H9 (cell line): ENCODE measurements around the gene SRPK2. TPM values are rescaled to one million over a fixed set of nuclear protein-coding genes. Genes with fewer than 3 reads are reported as not detected.

Source experiments
- DNase-seq: peaks from one replicate; pipeline ENCODE4 v3.0.0-alpha.2; 2017
- H2AFZ ChIP-seq: one replicate; pipeline ENCODE4 v1.6.1; 2013; ENCODE audit warnings: mild to moderate bottlenecking, low read length, control low read depth, moderate library complexity
- H2AK5ac ChIP-seq: 2 replicates; pipeline ENCODE4 v1.6.1; 2013; ENCODE audit warnings: low read length, control low read depth, mixed read lengths; ENCODE audit not compliant: insufficient read length
- H2BK120ac ChIP-seq: one replicate; pipeline ENCODE4 v1.6.1; 2013; ENCODE audit warnings: low read depth, mild to moderate bottlenecking, low read length, control low read depth, inconsistent platforms; ENCODE audit not compliant: poor library complexity, severe bottlenecking
- H2BK12ac ChIP-seq: 2 replicates; pipeline ENCODE4 v1.6.1; 2013; ENCODE audit warnings: low read length, control low read depth, mixed read lengths, low read depth; ENCODE audit not compliant: insufficient read length
- H2BK15ac ChIP-seq: 2 replicates; pipeline ENCODE4 v1.6.1; 2013; ENCODE audit warnings: low read depth, low read length, control low read depth
- H2BK20ac ChIP-seq: one replicate; pipeline ENCODE4 v1.6.1; 2013; ENCODE audit warnings: low read depth, mild to moderate bottlenecking, low read length, control low read depth, inconsistent platforms; ENCODE audit not compliant: poor library complexity, severe bottlenecking
- H2BK5ac ChIP-seq: 2 replicates; pipeline ENCODE4 v1.6.1; 2013; ENCODE audit warnings: low read length, control low read depth, mixed read lengths; ENCODE audit not compliant: insufficient read length
- H3K14ac ChIP-seq: 2 replicates; pipeline ENCODE4 v1.6.1; 2013; ENCODE audit warnings: low read length, control low read depth; ENCODE audit not compliant: insufficient read depth
- H3K18ac ChIP-seq: 2 replicates; pipeline ENCODE4 v1.6.1; 2013; ENCODE audit warnings: low read depth, mild to moderate bottlenecking, mixed read lengths, low read length, control low read depth; ENCODE audit not compliant: insufficient read length
- H3K23ac ChIP-seq: 2 replicates; pipeline ENCODE4 v1.6.1; 2013; ENCODE audit warnings: low read length, control low read depth, mixed read lengths, low read depth; ENCODE audit not compliant: insufficient read length
- H3K23me2 ChIP-seq: 2 replicates; pipeline ENCODE4 v1.6.1; 2013; ENCODE audit warnings: low read depth, mild to moderate bottlenecking, mixed read lengths, low read length, control low read depth; ENCODE audit not compliant: insufficient read length, poor library complexity, severe bottlenecking
- H3K27ac ChIP-seq: 2 replicates; pipeline ENCODE4 v1.5.1; 2013; ENCODE audit warnings: low read length, control low read depth, mixed read lengths, low read depth; ENCODE audit not compliant: insufficient read length
- H3K27me3 ChIP-seq: 2 replicates; pipeline ENCODE4 v1.6.1; 2013; ENCODE audit warnings: low read length, control low read depth, inconsistent platforms; ENCODE audit not compliant: insufficient read depth
- H3K4ac ChIP-seq: 2 replicates; pipeline ENCODE4 v1.6.1; 2013; ENCODE audit warnings: low read depth, mild to moderate bottlenecking, control low read depth, inconsistent platforms, low read length, moderate library complexity
- H3K4me1 ChIP-seq: 2 replicates; pipeline ENCODE4 v1.6.1; 2013; ENCODE audit warnings: low read length, control low read depth, inconsistent platforms; ENCODE audit not compliant: insufficient read depth
- H3K4me2 ChIP-seq: 2 replicates; pipeline ENCODE4 v1.6.1; 2013; ENCODE audit warnings: low read length, control low read depth, mixed read lengths; ENCODE audit not compliant: insufficient read length, insufficient read depth
- H3K56ac ChIP-seq: 2 replicates; pipeline ENCODE4 v1.6.1; 2013; ENCODE audit warnings: low read depth, mild to moderate bottlenecking, mixed read lengths, low read length, control low read depth; ENCODE audit not compliant: insufficient read length
- H3K79me1 ChIP-seq: 2 replicates; pipeline ENCODE4 v1.6.1; 2013; ENCODE audit warnings: low read depth, mild to moderate bottlenecking, moderate library complexity, low read length, control low read depth, inconsistent platforms; ENCODE audit not compliant: insufficient read depth, poor library complexity, severe bottlenecking
- H3K79me2 ChIP-seq: 2 replicates; pipeline ENCODE4 v1.6.1; 2013; ENCODE audit warnings: low read length, control low read depth, inconsistent platforms; ENCODE audit not compliant: insufficient read depth
- H3K9ac ChIP-seq: 2 replicates; pipeline ENCODE4 v1.6.1; 2013; ENCODE audit warnings: low read length, control low read depth, mixed read lengths; ENCODE audit not compliant: insufficient read length; ENCODE audit errors: extremely low read depth
- H3K9me3 ChIP-seq: one replicate; pipeline ENCODE4 v1.6.1; 2013; ENCODE audit warnings: low read depth, low read length, inconsistent platforms; ENCODE audit not compliant: control insufficient read depth
- H3T11ph ChIP-seq: one replicate; pipeline ENCODE4 v1.6.1; 2013; ENCODE audit warnings: mild to moderate bottlenecking, low read length, control low read depth, inconsistent platforms
- H4K20me1 ChIP-seq: one replicate; pipeline ENCODE4 v1.6.1; 2013; ENCODE audit not compliant: control insufficient read depth, insufficient read length, insufficient read depth
- H4K5ac ChIP-seq: 2 replicates; pipeline ENCODE4 v1.6.1; 2013; ENCODE audit warnings: low read depth, mild to moderate bottlenecking, mixed read lengths, low read length, control low read depth; ENCODE audit not compliant: insufficient read length
- H4K8ac ChIP-seq: replicated peaks from 2 replicates; pipeline ENCODE4 v1.6.1; 2013; ENCODE audit warnings: low read length, control low read depth, mixed read lengths, low read depth; ENCODE audit not compliant: insufficient read length
- H4K91ac ChIP-seq: 2 replicates; pipeline ENCODE4 v1.6.1; 2013; ENCODE audit warnings: low read depth, mild to moderate bottlenecking, moderate library complexity, mixed read lengths, low read length, control low read depth; ENCODE audit not compliant: insufficient read length
- H3K27ac Mint-ChIP-seq, 3 experiments: 2 replicates in 2 of 3; 3 replicates in 1 of 3; pipeline ENCODE4 v1.8.0; 2020 to 2021; ENCODE audit warnings: mixed read lengths in 3 of 3, mild to moderate bottlenecking in 1 of 3, moderate library complexity in 1 of 3
- H3K27me3 Mint-ChIP-seq: 2 replicates; pipeline ENCODE4 v1.8.0; 2021; ENCODE audit warnings: low read depth, mild to moderate bottlenecking, moderate library complexity, mixed read lengths
- H3K36me3 Mint-ChIP-seq, 3 experiments: 2 replicates in 2 of 3; 3 replicates in 1 of 3; pipeline ENCODE4 v1.8.0; 2020 to 2021; ENCODE audit warnings: low read depth in 3 of 3, mixed read lengths in 3 of 3; ENCODE audit not compliant: insufficient read depth in 1 of 3
- H3K4me1 Mint-ChIP-seq, 2 experiments: 2 replicates each; pipeline ENCODE4 v1.8.0; 2020; ENCODE audit warnings: mixed read lengths in 2 of 2
- H3K4me3 Mint-ChIP-seq, 2 experiments: 2 replicates in 1 of 2; 3 replicates in 1 of 2; pipeline ENCODE4 v1.8.0; 2020 to 2021; ENCODE audit warnings: mild to moderate bottlenecking in 2 of 2, mixed read lengths in 2 of 2, moderate library complexity in 1 of 2
- H3K9me3 Mint-ChIP-seq, 2 experiments: 2 replicates in 1 of 2; 3 replicates in 1 of 2; pipeline ENCODE4 v1.8.0; 2020; ENCODE audit warnings: mild to moderate bottlenecking in 2 of 2, mixed read lengths in 2 of 2, moderate library complexity in 1 of 2
- WGBS: extraction: QIAGEN DNeasy Blood & Tissue Kit; methylation state at CpG from one replicate; pipeline ENCODE4 v1.1.7; 2013; ENCODE audit warnings: missing lambda C conversion rate, low lambda C conversion rate, mixed read lengths; ENCODE audit not compliant: insufficient read length; ENCODE audit errors: extremely low coverage; 5-methylcytosine and 5-hydroxymethylcytosine counted together
- total RNA-seq: library from RNA; stranded (reverse); gene quantifications from 2 replicates; pipeline ENCODE4 v1.2.1, GENCODE V29; 2021
- TF ChIP-seq, protein P1 (sequence below): fragments of 200-600 bp; sonication (generic); conservative IDR thresholded peaks from 3 replicates; pipeline ENCODE4 v1.8.0; 2021; ENCODE audit warnings: antibody characterized with exemption, mild to moderate bottlenecking

SRPK2 gene
- total RNA-seq, 1 experiment from 2014 or later: 41.1 TPM

DNA sequence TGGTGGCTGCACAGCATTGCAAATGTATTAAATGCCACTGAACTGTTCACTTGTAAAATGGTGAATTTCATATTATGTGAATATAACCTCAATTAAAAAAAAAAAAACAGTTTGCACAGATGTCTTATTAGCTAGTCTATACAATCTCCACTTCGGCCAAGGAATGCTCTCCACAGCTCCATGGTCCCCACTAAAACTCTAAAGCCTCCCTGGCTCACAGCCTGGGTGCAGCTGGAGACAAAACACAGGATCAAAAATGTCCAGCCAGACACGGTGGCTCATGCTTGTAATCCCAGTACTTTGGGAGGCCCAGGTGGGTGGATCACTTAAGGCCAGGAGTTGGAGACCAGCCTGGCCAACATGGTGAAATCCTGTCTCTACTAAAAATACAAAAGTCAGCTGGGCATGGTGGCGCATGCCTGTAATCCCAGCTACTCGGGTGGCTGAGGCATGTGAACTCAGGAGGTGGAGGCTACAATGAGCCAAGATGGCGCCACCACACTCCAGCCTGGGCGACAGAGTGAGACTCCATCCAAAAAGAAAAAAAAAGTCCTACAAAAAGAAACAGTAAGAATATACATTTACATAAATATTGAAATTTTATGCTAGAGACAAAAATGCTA, 66.0 kb downstream of the SRPK2 start:
- H4K91ac ChIP-seq: no peak overlapping the region
- H2BK12ac ChIP-seq: no peak overlapping the region
- no peak overlapping the region for H3K14ac ChIP-seq
- H4K5ac ChIP-seq: no peak overlapping the region
- H2BK5ac ChIP-seq: no peak overlapping the region
- DNase-seq: no peak
- no peak overlapping the region for H2BK15ac ChIP-seq
- H3K4me2 ChIP-seq: no peak overlapping the region
- H3K27me3 ChIP-seq: no peaks in the 10 kb centered on the region
- no peaks in the 10 kb centered on the region; the same call in 1 of the 2 replicates for H3K4me1 ChIP-seq
- H4K8ac ChIP-seq: no peak overlapping the region
- H3K36me3 Mint-ChIP-seq: peaks cover 6 to 14% (median 8%) of the 10 kb centered on the region in 3 experiments; a peak in 6 of 7 replicates
- no peak overlapping the region for H3K23ac ChIP-seq
- H3K4ac ChIP-seq: no peak overlapping the region
- H3K79me2 ChIP-seq: peaks cover 15% of the 10 kb centered on the region; the same call in 1 of the 2 replicates
- no peaks in the 10 kb centered on the region for H3K23me2 ChIP-seq
- peaks cover 6% of the 10 kb centered on the region for H3K79me1 ChIP-seq
- H3K18ac ChIP-seq: no peak overlapping the region
- H3K27me3 Mint-ChIP-seq: no peaks in the 10 kb centered on the region
- TF ChIP-seq, protein P1, sequence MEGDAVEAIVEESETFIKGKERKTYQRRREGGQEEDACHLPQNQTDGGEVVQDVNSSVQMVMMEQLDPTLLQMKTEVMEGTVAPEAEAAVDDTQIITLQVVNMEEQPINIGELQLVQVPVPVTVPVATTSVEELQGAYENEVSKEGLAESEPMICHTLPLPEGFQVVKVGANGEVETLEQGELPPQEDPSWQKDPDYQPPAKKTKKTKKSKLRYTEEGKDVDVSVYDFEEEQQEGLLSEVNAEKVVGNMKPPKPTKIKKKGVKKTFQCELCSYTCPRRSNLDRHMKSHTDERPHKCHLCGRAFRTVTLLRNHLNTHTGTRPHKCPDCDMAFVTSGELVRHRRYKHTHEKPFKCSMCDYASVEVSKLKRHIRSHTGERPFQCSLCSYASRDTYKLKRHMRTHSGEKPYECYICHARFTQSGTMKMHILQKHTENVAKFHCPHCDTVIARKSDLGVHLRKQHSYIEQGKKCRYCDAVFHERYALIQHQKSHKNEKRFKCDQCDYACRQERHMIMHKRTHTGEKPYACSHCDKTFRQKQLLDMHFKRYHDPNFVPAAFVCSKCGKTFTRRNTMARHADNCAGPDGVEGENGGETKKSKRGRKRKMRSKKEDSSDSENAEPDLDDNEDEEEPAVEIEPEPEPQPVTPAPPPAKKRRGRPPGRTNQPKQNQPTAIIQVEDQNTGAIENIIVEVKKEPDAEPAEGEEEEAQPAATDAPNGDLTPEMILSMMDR: no peak
- no peak overlapping the region for H3K9ac ChIP-seq
- H4K20me1 ChIP-seq: no peaks in the 10 kb centered on the region
- H2AK5ac ChIP-seq: no peak overlapping the region
- no peak overlapping the region for H2BK120ac ChIP-seq
- no peaks in the 10 kb centered on the region for H3K9me3 Mint-ChIP-seq
- H3K27ac ChIP-seq: no peak overlapping the region
- H3K4me1 Mint-ChIP-seq: peaks cover 0 to 6% of the 10 kb centered on the region in 2 experiments; a peak in 1 of 4 replicates
- no peak overlapping the region for H3K56ac ChIP-seq
- H3T11ph ChIP-seq: no peak overlapping the region
- no peak overlapping the region for H2BK20ac ChIP-seq
- H2AFZ ChIP-seq: no peak overlapping the region
- no peaks in the 10 kb centered on the region for H3K9me3 ChIP-seq
- WGBS: no CpG with 5 or more reads among the region's 6 CpGs
- H3K4me3 Mint-ChIP-seq: no peak overlapping the region
- no peak overlapping the region; a peak in 1 of 7 replicates for H3K27ac Mint-ChIP-seq
